Neural cell (in vitro differentiated cells): ENCODE data around the gene ERVMER34-1. TPM values are rescaled to one million over a fixed set of nuclear protein-coding genes. Genes with fewer than 3 reads are reported as not detected.

Source experiments
- H2AFZ ChIP-seq: fragments of 200-600, 300-800 bp; sonication (generic), shearing (Covaris generic); 2 replicates; pipeline ENCODE4 v1.6.0; 2014; ENCODE audit warnings: low read depth, mild to moderate bottlenecking, antibody characterized with exemption, low read length, moderate library complexity
- H3F3A ChIP-seq: fragments of 200-600 bp; shearing (Covaris generic); 2 replicates; pipeline ENCODE4 v1.6.1; 2016; ENCODE audit warnings: mild to moderate bottlenecking, moderate library complexity, mixed read lengths, antibody characterized with exemption, low read length; ENCODE audit not compliant: insufficient read depth, poor library complexity, severe bottlenecking
- H3K27ac ChIP-seq: fragments of 200-600, 300-800 bp; sonication (generic), shearing (Covaris generic); 2 replicates; pipeline ENCODE4 v1.5.1; 2014; ENCODE audit warnings: mild to moderate bottlenecking, low read length, moderate library complexity
- H3K27me3 ChIP-seq: fragments of 300-800, 200-600 bp; sonication (generic), shearing (Covaris generic); 2 replicates; pipeline ENCODE4 v1.6.0; 2014; ENCODE audit warnings: mild to moderate bottlenecking, low read depth, low read length, moderate library complexity; ENCODE audit not compliant: insufficient read depth
- H3K36me3 ChIP-seq: fragments of 300-800, 200-600 bp; sonication (generic), shearing (Covaris generic); 2 replicates; pipeline ENCODE4 v1.5.1; 2014; ENCODE audit warnings: mild to moderate bottlenecking, antibody characterized with exemption, low read length, moderate library complexity; ENCODE audit not compliant: insufficient read depth
- H3K4me2 ChIP-seq: fragments of 300-800, 200-600 bp; sonication (generic), shearing (Covaris generic); 2 replicates; pipeline ENCODE4 v1.6.0; 2014; ENCODE audit warnings: mild to moderate bottlenecking, low read length
- H3K4me3 ChIP-seq: fragments of 300-800, 200-600 bp; sonication (generic), shearing (Covaris generic); 2 replicates; pipeline ENCODE4 v1.5.1; 2014; ENCODE audit warnings: mild to moderate bottlenecking, low read length, moderate library complexity
- H3K79me2 ChIP-seq: fragments of 200-600 bp; shearing (Covaris generic); replicated peaks from 2 replicates; pipeline ENCODE4 v1.6.0; 2014; ENCODE audit warnings: mild to moderate bottlenecking, low read length, moderate library complexity; ENCODE audit not compliant: insufficient read depth
- H3K9ac ChIP-seq: fragments of 300-800, 200-600 bp; sonication (generic), shearing (Covaris generic); 2 replicates; pipeline ENCODE4 v1.6.1; 2016; ENCODE audit warnings: mild to moderate bottlenecking, low read length, mixed read lengths
- H3K9me2 ChIP-seq: fragments of 200-600 bp; shearing (Covaris generic); 2 replicates; pipeline ENCODE4 v1.6.1; 2016; ENCODE audit warnings: mild to moderate bottlenecking, low read length, mixed read lengths; ENCODE audit not compliant: insufficient read depth
- H3K9me3 ChIP-seq: fragments of 200-600, 300-800 bp; sonication (generic), shearing (Covaris generic); 2 replicates; pipeline ENCODE4 v1.6.1; 2016; ENCODE audit warnings: mild to moderate bottlenecking, mixed run types, low read length, moderate library complexity, mixed read lengths
- H4K20me1 ChIP-seq: fragments of 200-600 bp; shearing (Covaris generic); 2 replicates; pipeline ENCODE4 v1.6.1; 2016; ENCODE audit warnings: mild to moderate bottlenecking, mixed run types; ENCODE audit not compliant: insufficient read depth
- CTCF ChIP-seq: fragments of 450-650 bp; IDR thresholded peaks from 2 replicates; pipeline ENCODE4 v1.5.1; 2014; ENCODE audit warnings: antibody characterized with exemption, mild to moderate bottlenecking, moderate library complexity; ENCODE audit not compliant: poor library complexity, severe bottlenecking
- EP300 ChIP-seq: fragments of 450-650 bp; conservative IDR thresholded peaks from 2 replicates; pipeline ENCODE4 v1.6.1; 2014; ENCODE audit warnings: antibody characterized with exemption, mild to moderate bottlenecking, moderate library complexity; ENCODE audit not compliant: poor library complexity, severe bottlenecking
- EZH2 ChIP-seq: fragments of 200-600, 300-800 bp; shearing (Covaris generic), sonication (generic); IDR thresholded peaks from 2 replicates; pipeline ENCODE4 v1.6.1; 2014; ENCODE audit warnings: antibody characterized with exemption, low read length, borderline replicate concordance, mild to moderate bottlenecking; ENCODE audit not compliant: insufficient read depth, poor library complexity, severe bottlenecking
- MXI1 ChIP-seq: fragments of 450-650 bp; conservative IDR thresholded peaks from 2 replicates; pipeline ENCODE4 v1.6.1; 2014; ENCODE audit warnings: antibody characterized with exemption, mild to moderate bottlenecking; ENCODE audit not compliant: poor library complexity, severe bottlenecking
- POLR2AphosphoS5 ChIP-seq: IDR thresholded peaks from 2 replicates; pipeline ENCODE4 v1.6.1; 2012
- RAD21 ChIP-seq: fragments of 450-650 bp; conservative IDR thresholded peaks from 2 replicates; pipeline ENCODE4 v1.6.1; 2014; ENCODE audit warnings: antibody characterized with exemption, mild to moderate bottlenecking, moderate library complexity
- REST ChIP-seq: IDR thresholded peaks from 2 replicates; pipeline ENCODE4 v1.6.1; 2012; ENCODE audit warnings: borderline replicate concordance
- SMC3 ChIP-seq: fragments of 450-650 bp; conservative IDR thresholded peaks from 2 replicates; pipeline ENCODE4 v1.6.1; 2014; ENCODE audit warnings: antibody characterized with exemption, mild to moderate bottlenecking, moderate library complexity; ENCODE audit not compliant: poor library complexity
- TAF1 ChIP-seq: IDR thresholded peaks from 2 replicates; pipeline ENCODE4 v1.6.1; 2012; ENCODE audit warnings: low read depth
- polyA plus RNA-seq: library from polyadenylated mRNA; depleted of rRNA; stranded (reverse); fragments of >200 nt; gene quantifications from 2 replicates; pipeline ENCODE4 v1.2.3, GENCODE V29; 2014

The ERVMER34-1 gene
- polyA plus RNA-seq, 1 donor from 2014 or later, result not detected

GRCh38 chr4:52751487-52751911 lies 274 bp upstream of the ERVMER34-1 start:
- Histone ChIP-seq H3K4me2 (no peak overlapping the region), H3K9me2 (no peaks in the 10 kb centered on the region), H3K27me3 (peaks cover 21% of the 10 kb centered on the region), H3K9ac (no peak overlapping the region), H3K4me3 (peak overlapping the region; percentile 61), H3K79me2 (no peaks in the 10 kb centered on the region), H3K36me3 (no peaks in the 10 kb centered on the region), H4K20me1 (no peaks in the 10 kb centered on the region), H3F3A (no peaks in the 10 kb centered on the region), H3K27ac (no peak overlapping the region), H3K9me3 (no peaks in the 10 kb centered on the region), H2AFZ (no peak overlapping the region)
- TF ChIP-seq SMC3 (no peak), TAF1 (no peak), POLR2AphosphoS5 (no peak), EP300 (no peak), MXI1 (no peak), REST (no peak)

- Histone ChIP-seq H3K4me2 (no peak overlapping the region), H3K9me2 (no peaks in the 10 kb centered on the region), H3K79me2 (no peaks in the 10 kb centered on the region), H3K9ac (no peak overlapping the region), H3K27ac (no peak overlapping the region), H3K36me3 (no peaks in the 10 kb centered on the region), H3K27me3 (peaks cover 21% of the 10 kb centered on the region), H3F3A (no peaks in the 10 kb centered on the region), H2AFZ (no peak overlapping the region), H3K9me3 (no peaks in the 10 kb centered on the region), H3K4me3 (no peak overlapping the region), H4K20me1 (no peaks in the 10 kb centered on the region)
- TF ChIP-seq SMC3, result no peak
- no peak for TF ChIP-seq TAF1
- TF ChIP-seq EP300, result no peak
- no peak for TF ChIP-seq EZH2
- TF ChIP-seq MXI1, result no peak
- TF ChIP-seq REST, result no peak
- TF ChIP-seq RAD21, result no peak
- TF ChIP-seq POLR2AphosphoS5, result no peak
- TF ChIP-seq CTCF, result no peak
Measured at GRCh38 chr4:52750213-52750612, 1.0 kb downstream of the ERVMER34-1 start.
